HepG2 (cell line): ENCODE data around the gene POLR1H. TPM values are rescaled to one million over a fixed set of nuclear protein-coding genes. Genes with fewer than 3 reads are reported as not detected.
A peak's percentile ranks its signal among the peaks of the same experiment; 100 is the strongest.

ENCODE experiments used
- CCAR2 ChIP-seq: fragments of 200-400 bp; formaldehyde crosslinking; optimal IDR thresholded peaks from 2 replicates; pipeline ENCODE3; 2018; ENCODE audit warnings: low read depth, mild to moderate bottlenecking, low read length, moderate library complexity
- FOXJ3 ChIP-seq: sonication (generic); formaldehyde crosslinking; IDR thresholded peaks from 2 replicates; pipeline ENCODE4 v1.4.0; 2020; ENCODE audit warnings: missing genetic modification reagents, mild to moderate bottlenecking, borderline replicate concordance
- FOXK1 ChIP-seq: sonication (generic); formaldehyde crosslinking; IDR thresholded peaks from 2 replicates; pipeline ENCODE4 v1.4.0; 2020; ENCODE audit warnings: low read depth, missing genetic modification reagents, borderline replicate concordance
- GABPA ChIP-seq, 2 experiments: IDR thresholded peaks; 2 replicates each; pipeline ENCODE4 v1.6.1; 2011 to 2016; ENCODE audit warnings: low read depth in 2 of 2, low read length in 1 of 2, missing biosample characterization in 1 of 2, missing genetic modification characterization in 1 of 2
- MAF1 ChIP-seq: sonication (generic); formaldehyde crosslinking; IDR thresholded peaks from 2 replicates; pipeline ENCODE4 v1.5.0; 2020; ENCODE audit warnings: missing genetic modification reagents, borderline replicate concordance
- MBD4 ChIP-seq: IDR thresholded peaks from 2 replicates; pipeline ENCODE4 v1.6.1; 2012; ENCODE audit warnings: low read length, inconsistent platforms, borderline replicate concordance
- MTA1 ChIP-seq: sonication (generic); formaldehyde crosslinking; IDR thresholded peaks from 2 replicates; pipeline ENCODE4 v1.4.0; 2020; ENCODE audit warnings: missing genetic modification reagents, mild to moderate bottlenecking, borderline replicate concordance
- MTA3 ChIP-seq: sonication (generic); formaldehyde crosslinking; IDR thresholded peaks from 2 replicates; pipeline ENCODE4 v1.4.0; 2020; ENCODE audit warnings: missing genetic modification reagents
- NFRKB ChIP-seq: fragments of 450-650 bp; IDR thresholded peaks from 2 replicates; pipeline ENCODE4 v1.6.1; 2017
- NFYB ChIP-seq: sonication (generic); formaldehyde crosslinking; IDR thresholded peaks from 2 replicates; pipeline ENCODE4 v1.4.0; 2020; ENCODE audit warnings: missing genetic modification reagents
- RELA ChIP-seq: sonication (generic); formaldehyde crosslinking; IDR thresholded peaks from 2 replicates; pipeline ENCODE4 v1.4.0; 2020; ENCODE audit warnings: missing genetic modification reagents
- TBL1XR1 ChIP-seq: fragments of 150-350 bp; IDR thresholded peaks from 2 replicates; pipeline ENCODE4 v1.6.1; 2014; ENCODE audit warnings: borderline replicate concordance, low read length; ENCODE audit not compliant: partially characterized antibody
- ZBTB38 ChIP-seq: sonication (generic); formaldehyde crosslinking; IDR thresholded peaks from 2 replicates; pipeline ENCODE4 v1.5.1; 2020; ENCODE audit warnings: mild to moderate bottlenecking, missing genetic modification reagents
- ZBTB40 ChIP-seq, 2 experiments: fragments of 450-650 bp in 1 of 2; sonication (generic) in 1 of 2; formaldehyde crosslinking in 1 of 2; IDR thresholded peaks; 2 replicates each; pipeline versions ENCODE4 v1.6.1 to v1.8.0; 2016 to 2022; ENCODE audit warnings: antibody characterized with exemption in 1 of 2, mild to moderate bottlenecking in 1 of 2, missing genetic modification reagents in 1 of 2
- ZIK1 ChIP-seq: sonication (generic); formaldehyde crosslinking; IDR thresholded peaks from 2 replicates; pipeline ENCODE4 v1.5.0; 2020; ENCODE audit warnings: mild to moderate bottlenecking, low read depth, missing genetic modification reagents, borderline replicate concordance
- ZNF598 ChIP-seq: sonication (generic); formaldehyde crosslinking; IDR thresholded peaks from 2 replicates; pipeline ENCODE4 v1.5.1; 2020; ENCODE audit warnings: mild to moderate bottlenecking, missing genetic modification reagents, borderline replicate concordance
- ZNF740 ChIP-seq: sonication (generic); formaldehyde crosslinking; IDR thresholded peaks from 2 replicates; pipeline ENCODE4 v1.4.0; 2020; ENCODE audit warnings: missing genetic modification reagents
- ZNF850 ChIP-seq: sonication (generic); formaldehyde crosslinking; conservative IDR thresholded peaks from 2 replicates; pipeline ENCODE4 v1.9.0; 2021; ENCODE audit warnings: mild to moderate bottlenecking, missing genetic modification reagents
- ZNF878 ChIP-seq: sonication (generic); formaldehyde crosslinking; IDR thresholded peaks from 2 replicates; pipeline ENCODE4 v1.8.1; 2023; ENCODE audit warnings: mild to moderate bottlenecking, missing genetic modification reagents, moderate library complexity
- ZSCAN31 ChIP-seq: sonication (generic); formaldehyde crosslinking; IDR thresholded peaks from 2 replicates; pipeline ENCODE4 v1.5.0; 2020; ENCODE audit warnings: low read depth, mild to moderate bottlenecking, missing genetic modification reagents
- polyA plus RNA-seq, 8 experiments: library from polyadenylated mRNA; depleted of rRNA in 3 of 8; stranded (reverse) in 7 of 8; unstranded in 1 of 8; fragments of >200 nt; fragmentation: Illumina TruSeq in 4 of 8; extraction: Trizol in 4 of 8; gene quantifications; 2 replicates each; pipeline versions ENCODE4 v1.2.1 to v1.2.3, GENCODE V29; 2011 to 2016; ENCODE audit warnings: low read depth in 4 of 8, missing spikeins in 1 of 8, mixed read lengths in 1 of 8; ENCODE audit not compliant: insufficient read depth in 1 of 8
- total RNA-seq, 5 experiments: library from RNA; depleted of rRNA; stranded (reverse); fragments of >200 nt; fragmentation: Illumina TruSeq; extraction: Trizol; gene quantifications; 2 replicates each; pipeline ENCODE4 v1.2.3, GENCODE V29; 2016; ENCODE audit warnings: low read depth in 1 of 5

Gene POLR1H
- total and polyA plus RNA-seq, 2 of the 13 experiments (the other 11 are each of a cell fraction or from before 2014, with no cell fraction given), result 61.4 to 79.8 TPM

- peak; percentile 76 for TF ChIP-seq CCAR2
- TF ChIP-seq ZBTB40 (IDR thresholded peaks at IDR 0.05), result peak; percentile 93
- TF ChIP-seq ZBTB40 (CRISPR knock-in tag; IDR thresholded peaks at IDR 0.05), result peak; percentile 51
- TF ChIP-seq GABPA (IDR thresholded peaks at IDR 0.05; ENCODE audit: low read depth, low read length), result peak; percentile 93
- peak; percentile 99 for TF ChIP-seq GABPA (CRISPR knock-in tag; IDR thresholded peaks at IDR 0.05; ENCODE audit: low read depth)
- TF ChIP-seq MTA1, result peak; percentile 46; the same call in 1 of the 2 replicates
- TF ChIP-seq MBD4, result no peak
- peak; percentile 75; the same call in 1 of the 2 replicates for TF ChIP-seq ZBTB38 (CRISPR knock-in tag)
- peak; percentile 93 for TF ChIP-seq ZSCAN31 (CRISPR knock-in tag)
- TF ChIP-seq ZNF850, result no peak
- TF ChIP-seq ZNF598, result peak; percentile 62; the same call in 1 of the 2 replicates
- TF ChIP-seq ZNF878 (CRISPR knock-in tag), result no peak
- TF ChIP-seq MAF1 (CRISPR knock-in tag), result no peak
- 0 out of 2 replicates have a peak, but pooled peaks have one; percentile 52 for TF ChIP-seq NFYB (CRISPR knock-in tag)
- TF ChIP-seq ZIK1, result peak; percentile 83
- TF ChIP-seq RELA (CRISPR knock-in tag), result 0 out of 2 replicates have a peak, but pooled peaks have one; percentile 71
- TF ChIP-seq ZNF740 (CRISPR knock-in tag), result 0 out of 2 replicates have a peak, but pooled peaks have one; percentile 45
- TF ChIP-seq FOXK1 (CRISPR knock-in tag), result peak; percentile 95
- no peak for TF ChIP-seq NFRKB
- TF ChIP-seq TBL1XR1, result peak; percentile 15
- no peak for TF ChIP-seq MTA3 (CRISPR knock-in tag)
- TF ChIP-seq FOXJ3, result no peak; the same call in 1 of the 2 replicates
Observed at GRCh38 chr6:30066577-30067459, 5.8 kb downstream of the POLR1H start, which contains the start of gene PPP1R11 (continued).
